ENCODE results near the gene PPM1E. TPM values are rescaled to one million over a fixed set of nuclear protein-coding genes. Genes with fewer than 3 reads are reported as not detected.

PPM1E gene
- polyA plus RNA-seq, 1 donor = 1.2 TPM

- peak; percentile 37 to 56 for DNase-seq
- H3K4me1 ChIP-seq (ENCODE audit: control insufficient read depth, insufficient read depth, low read length) = peaks cover 12% of the 10 kb centered on the region
- H3K4me3 ChIP-seq (ENCODE audit: low read length) = no peak overlapping the region
- H3K9me3 ChIP-seq (ENCODE audit: control insufficient read depth, low read depth, low read length) = peaks cover 3% of the 10 kb centered on the region
- peak overlapping the region; percentile 73 for H3K27ac ChIP-seq (ENCODE audit: low read length)
- 28% methylated on average over 4 of the region's 5 CpGs for WGBS (ENCODE audit: insufficient coverage, low lambda C conversion rate)
- no peaks in the 10 kb centered on the region for H3K36me3 ChIP-seq (ENCODE audit: control insufficient read depth, insufficient read depth, low read length)
- H3K27me3 ChIP-seq (ENCODE audit: control insufficient read depth, insufficient read depth, low read length) = no peaks in the 10 kb centered on the region
Measured at GRCh38 chr17:58993311-58993710, 237.7 kb downstream of the PPM1E start.

GRCh38 chr17:58995247-58995940, 239.7 kb downstream of the PPM1E start:
- peaks cover 12% of the 10 kb centered on the region for H3K4me1 ChIP-seq (ENCODE audit: control insufficient read depth, insufficient read depth, low read length)
- no peak overlapping the region for H3K27ac ChIP-seq (ENCODE audit: low read length)
- no peaks in the 10 kb centered on the region for H3K27me3 ChIP-seq (ENCODE audit: control insufficient read depth, insufficient read depth, low read length)
- H3K36me3 ChIP-seq (ENCODE audit: control insufficient read depth, insufficient read depth, low read length) = peaks cover 7% of the 10 kb centered on the region
- DNase-seq = no peak
- H3K9me3 ChIP-seq (ENCODE audit: control insufficient read depth, low read depth, low read length) = no peaks in the 10 kb centered on the region
- no CpG with 5 or more reads among the region's 7 CpGs for WGBS (ENCODE audit: insufficient coverage, low lambda C conversion rate)
- H3K4me3 ChIP-seq (ENCODE audit: low read length) = no peak overlapping the region

- Histone ChIP-seq H3K9me3 (ENCODE audit: control insufficient read depth, low read depth, low read length) (no peaks in the 10 kb centered on the region), H3K27me3 (ENCODE audit: control insufficient read depth, insufficient read depth, low read length) (no peaks in the 10 kb centered on the region), H3K27ac (ENCODE audit: low read length) (no peak overlapping the region), H3K36me3 (ENCODE audit: control insufficient read depth, insufficient read depth, low read length) (peaks cover 9% of the 10 kb centered on the region), H3K4me1 (ENCODE audit: control insufficient read depth, insufficient read depth, low read length) (peaks cover 7% of the 10 kb centered on the region), H3K4me3 (ENCODE audit: low read length) (no peak overlapping the region)
- DNase-seq = no peak
- 91% methylated on average over 4 of the region's 4 CpGs for WGBS (ENCODE audit: insufficient coverage, low lambda C conversion rate)
Measured at GRCh38 chr17:58996968-58997367, 241.3 kb downstream of the PPM1E start.

GRCh38 chr17:58997756-58998553, 242.3 kb downstream of the PPM1E start:
- 74% methylated on average over 7 of the region's 7 CpGs for WGBS (ENCODE audit: insufficient coverage, low lambda C conversion rate)
- DNase-seq = no peak
- no peaks in the 10 kb centered on the region for H3K4me1 ChIP-seq (ENCODE audit: control insufficient read depth, insufficient read depth, low read length)
- H3K36me3 ChIP-seq (ENCODE audit: control insufficient read depth, insufficient read depth, low read length) = peaks cover 9% of the 10 kb centered on the region
- H3K27me3 ChIP-seq (ENCODE audit: control insufficient read depth, insufficient read depth, low read length) = no peaks in the 10 kb centered on the region
- H3K9me3 ChIP-seq (ENCODE audit: control insufficient read depth, low read depth, low read length) = no peaks in the 10 kb centered on the region
- no peak overlapping the region for H3K4me3 ChIP-seq (ENCODE audit: low read length)
- no peak overlapping the region for H3K27ac ChIP-seq (ENCODE audit: low read length)

GRCh38 chr17:58998871-58999270, 243.2 kb downstream of the PPM1E start:
- Histone ChIP-seq H3K36me3 (ENCODE audit: control insufficient read depth, insufficient read depth, low read length) (peaks cover 9% of the 10 kb centered on the region), H3K27ac (ENCODE audit: low read length) (no peak overlapping the region), H3K27me3 (ENCODE audit: control insufficient read depth, insufficient read depth, low read length) (no peaks in the 10 kb centered on the region), H3K4me3 (ENCODE audit: low read length) (no peak overlapping the region), H3K9me3 (ENCODE audit: control insufficient read depth, low read depth, low read length) (no peaks in the 10 kb centered on the region), H3K4me1 (ENCODE audit: control insufficient read depth, insufficient read depth, low read length) (no peaks in the 10 kb centered on the region)
- 100% methylated on average over 1 of the region's 4 CpGs for WGBS (ENCODE audit: insufficient coverage, low lambda C conversion rate)
- no peak for DNase-seq

GRCh38 chr17:58999500-58999899, 243.8 kb downstream of the PPM1E start:
- no peak overlapping the region for H3K4me3 ChIP-seq (ENCODE audit: low read length)
- no peaks in the 10 kb centered on the region for H3K4me1 ChIP-seq (ENCODE audit: control insufficient read depth, insufficient read depth, low read length)
- no peaks in the 10 kb centered on the region for H3K9me3 ChIP-seq (ENCODE audit: control insufficient read depth, low read depth, low read length)
- DNase-seq = no peak
- no peak overlapping the region for H3K27ac ChIP-seq (ENCODE audit: low read length)
- no peaks in the 10 kb centered on the region for H3K27me3 ChIP-seq (ENCODE audit: control insufficient read depth, insufficient read depth, low read length)
- H3K36me3 ChIP-seq (ENCODE audit: control insufficient read depth, insufficient read depth, low read length) = peaks cover 9% of the 10 kb centered on the region
- WGBS (ENCODE audit: insufficient coverage, low lambda C conversion rate) = no CpG with 5 or more reads among the region's 1 CpG

- no peak for DNase-seq
Measured at GRCh38 chr17:59000022-59000421, 244.4 kb downstream of the PPM1E start.

GRCh38 chr17:59001158-59001814, 245.6 kb downstream of the PPM1E start:
- 90% methylated on average over 2 of the region's 10 CpGs for WGBS (ENCODE audit: insufficient coverage, low lambda C conversion rate)
- DNase-seq = peak; percentile 7 to 8
- no peaks in the 10 kb centered on the region for H3K4me1 ChIP-seq (ENCODE audit: control insufficient read depth, insufficient read depth, low read length)
- peaks cover 12% of the 10 kb centered on the region for H3K36me3 ChIP-seq (ENCODE audit: control insufficient read depth, insufficient read depth, low read length)
- H3K4me3 ChIP-seq (ENCODE audit: low read length) = no peak overlapping the region
- no peaks in the 10 kb centered on the region for H3K9me3 ChIP-seq (ENCODE audit: control insufficient read depth, low read depth, low read length)
- no peak overlapping the region for H3K27ac ChIP-seq (ENCODE audit: low read length)
- H3K27me3 ChIP-seq (ENCODE audit: control insufficient read depth, insufficient read depth, low read length) = no peaks in the 10 kb centered on the region

More at GRCh38 chr17:59000022-59000421, 244.4 kb downstream of the PPM1E start:
- Histone ChIP-seq H3K4me3 (ENCODE audit: low read length) (no peak overlapping the region), H3K27ac (ENCODE audit: low read length) (no peak overlapping the region), H3K4me1 (ENCODE audit: control insufficient read depth, insufficient read depth, low read length) (no peaks in the 10 kb centered on the region), H3K27me3 (ENCODE audit: control insufficient read depth, insufficient read depth, low read length) (no peaks in the 10 kb centered on the region), H3K9me3 (ENCODE audit: control insufficient read depth, low read depth, low read length) (no peaks in the 10 kb centered on the region), H3K36me3 (ENCODE audit: control insufficient read depth, insufficient read depth, low read length) (peaks cover 9% of the 10 kb centered on the region)
- no CpG with 5 or more reads among the region's 1 CpG for WGBS (ENCODE audit: insufficient coverage, low lambda C conversion rate)

- Histone ChIP-seq H3K36me3 (ENCODE audit: control insufficient read depth, insufficient read depth, low read length) (peaks cover 12% of the 10 kb centered on the region), H3K27me3 (ENCODE audit: control insufficient read depth, insufficient read depth, low read length) (no peaks in the 10 kb centered on the region), H3K4me3 (ENCODE audit: low read length) (no peak overlapping the region), H3K9me3 (ENCODE audit: control insufficient read depth, low read depth, low read length) (no peaks in the 10 kb centered on the region), H3K4me1 (ENCODE audit: control insufficient read depth, insufficient read depth, low read length) (no peaks in the 10 kb centered on the region), H3K27ac (ENCODE audit: low read length) (no peak overlapping the region)
- WGBS (ENCODE audit: insufficient coverage, low lambda C conversion rate) = 100% methylated on average over 1 of the region's 3 CpGs
- DNase-seq = no peak
Measured at GRCh38 chr17:59002126-59002525, 246.5 kb downstream of the PPM1E start.

- no CpG with 5 or more reads among the region's 2 CpGs for WGBS (ENCODE audit: insufficient coverage, low lambda C conversion rate)
- no peaks in the 10 kb centered on the region for H3K9me3 ChIP-seq (ENCODE audit: control insufficient read depth, low read depth, low read length)
Measured at GRCh38 chr17:59002848-59003247, 247.2 kb downstream of the PPM1E start.

More at GRCh38 chr17:59002848-59003247, 247.2 kb downstream of the PPM1E start:
- H3K4me3 ChIP-seq (ENCODE audit: low read length) = no peak overlapping the region
- peaks cover 12% of the 10 kb centered on the region for H3K36me3 ChIP-seq (ENCODE audit: control insufficient read depth, insufficient read depth, low read length)
- no peak for DNase-seq
- no peak overlapping the region for H3K27ac ChIP-seq (ENCODE audit: low read length)
- H3K4me1 ChIP-seq (ENCODE audit: control insufficient read depth, insufficient read depth, low read length) = no peaks in the 10 kb centered on the region
- H3K27me3 ChIP-seq (ENCODE audit: control insufficient read depth, insufficient read depth, low read length) = no peaks in the 10 kb centered on the region
